HG03520 (cell line): Measurements from ENCODE around the gene EML1.

Experiments
- ATAC-seq: cut with Tn5 transposase; IDR thresholded peaks from one replicate; pipeline ENCODE4 v1.9.1; 2021; ENCODE audit warnings: mild to moderate bottlenecking, moderate library complexity; ENCODE audit not compliant: unreplicated experiment

EML1 gene

GRCh38 chr14:99891266-99891665 is 98.1 kb downstream of the EML1 start:
- ATAC-seq, result no peak

GRCh38 chr14:99891900-99892299 is 98.7 kb downstream of the EML1 start:
- ATAC-seq, result peak; percentile 79

- no peak for ATAC-seq
These were observed 99.2 kb downstream of the EML1 start for GRCh38 chr14:99892406-99892805.

- no peak for ATAC-seq
These were observed 103.1 kb downstream of the EML1 start for GRCh38 chr14:99896361-99896760.

GRCh38 chr14:99899578-99900178 is 106.5 kb downstream of the EML1 start:
- no peak for ATAC-seq

GRCh38 chr14:99902925-99903324 is 109.7 kb downstream of the EML1 start:
- ATAC-seq, result no peak

- ATAC-seq, result no peak
These were observed 111.3 kb downstream of the EML1 start for GRCh38 chr14:99904506-99904905.

- ATAC-seq, result no peak
These were observed 111.9 kb downstream of the EML1 start for GRCh38 chr14:99905121-99905520.

GRCh38 chr14:99907761-99908652 is 114.8 kb downstream of the EML1 start:
- ATAC-seq, result no peak

- ATAC-seq, result no peak
These were observed 115.5 kb downstream of the EML1 start for GRCh38 chr14:99908653-99909250.

- ATAC-seq, result no peak
These were observed 116.4 kb downstream of the EML1 start for GRCh38 chr14:99909513-99910064.

GRCh38 chr14:99910337-99911309 is 117.4 kb downstream of the EML1 start:
- no peak for ATAC-seq

- no peak for ATAC-seq
These were observed 122.3 kb downstream of the EML1 start for GRCh38 chr14:99915305-99916090.

GRCh38 chr14:99916091-99916383 is 122.8 kb downstream of the EML1 start:
- ATAC-seq, result no peak

GRCh38 chr14:99918781-99919180 is 125.6 kb downstream of the EML1 start:
- ATAC-seq, result no peak

- no peak for ATAC-seq
These were observed 128.2 kb downstream of the EML1 start for GRCh38 chr14:99921425-99921824.

- ATAC-seq, result no peak
These were observed 131.2 kb downstream of the EML1 start for GRCh38 chr14:99924379-99924778.

- ATAC-seq, result no peak
These were observed 132.3 kb downstream of the EML1 start for GRCh38 chr14:99925471-99925870.

- ATAC-seq, result no peak
These were observed 135.8 kb downstream of the EML1 start for GRCh38 chr14:99928963-99929362.

GRCh38 chr14:99929601-99930000 is 136.4 kb downstream of the EML1 start:
- ATAC-seq, result no peak
